Right lobe of liver (tissue), 6 donors: ENCODE results near the gene TRA2B. TPM values are rescaled to one million over a fixed set of nuclear protein-coding genes. Genes with fewer than 3 reads are reported as not detected.
A peak's percentile ranks its signal among the peaks of the same experiment; 100 is the strongest.

Experiments
- ATAC-seq, 4 donors: fragments of 200-7000 bp; cut with Tn5 transposase; one replicate each; pipeline ENCODE4 v1.9.1; 2020; ENCODE audit warnings: mild to moderate bottlenecking in 4 of 4, moderate library complexity in 4 of 4
- DNase-seq, 3 donors: peaks; one replicate each; pipeline ENCODE4 v3.0.0-alpha.2; 2020
- H3K27ac ChIP-seq, 3 donors: fragments of 200-600 bp; one replicate each; pipeline ENCODE4 v1.8.0; 2022
- H3K27me3 ChIP-seq, 2 donors: fragments of 200-600 bp; one replicate each; pipeline ENCODE4 v1.8.0; 2022
- H3K36me3 ChIP-seq, 4 donors: fragments of 200-600 bp; sonication (generic) in 1 of 4; one replicate each; pipeline versions ENCODE4 v1.5.1 to v1.8.0; 2017 to 2022; ENCODE audit warnings: control low read depth in 1 of 4
- H3K4me1 ChIP-seq, 4 donors: fragments of 200-600 bp; sonication (generic) in 1 of 4; one replicate each; pipeline versions ENCODE4 v1.5.1 to v1.8.0; 2017 to 2022; ENCODE audit warnings: control low read depth in 1 of 4
- H3K4me3 ChIP-seq, 3 donors: fragments of 200-600 bp; one replicate each; pipeline ENCODE4 v1.8.0; 2022
- H3K9me3 ChIP-seq, 4 donors: fragments of 200-600 bp; sonication (generic) in 1 of 4; one replicate each; pipeline versions ENCODE4 v1.5.1 to v1.8.0; 2017 to 2022; ENCODE audit warnings: control low read depth in 1 of 4
- CTCF ChIP-seq, 4 donors: fragments of 200-600 bp in 3 of 4; fragments of 450-650 bp in 1 of 4; IDR thresholded peaks; one replicate each; pipeline versions ENCODE4 v1.5.1 to v1.8.0; 2016 to 2022; ENCODE audit warnings: antibody characterized with exemption in 4 of 4, mild to moderate bottlenecking in 2 of 4
- POLR2A ChIP-seq: fragments of 450-650 bp; IDR thresholded peaks from one replicate; pipeline ENCODE4 v1.6.1; 2017; ENCODE audit warnings: antibody characterized with exemption, mild to moderate bottlenecking
- WGBS: methylation state at CpG from one replicate; pipeline ENCODE4 v1.1.6; 2018; ENCODE audit warnings: low coverage, low lambda C conversion rate; ENCODE audit not compliant: insufficient coverage; ENCODE audit errors: missing lambda C conversion rate; 5-methylcytosine and 5-hydroxymethylcytosine counted together
- intact Hi-C, 2 donors: fragments of 100-400 bp; cut with DNase I; formaldehyde crosslinking; loops; one replicate each; pipeline versions ENCODE4 v1.11.2 to v1.14.1; 2022
- total RNA-seq, 6 experiments: library from RNA; depleted of rRNA in 2 of 6; stranded (reverse); fragments of >200 nt in 2 of 6; fragmentation: NEBNext Ultra II Directional in 3 of 6; extraction: Animal tissue kit (Norgen Biotek cat#: 25700) in 3 of 6; gene quantifications; one replicate each; pipeline versions ENCODE4 v1.1.0 to v1.2.4, GENCODE V29; 2016 to 2023
- donor health status: DM: no; HTN: yes; CAD: no.
- donor health status: DM: no; HTN: no; CAD: no.
- donor health status: DM: no; HTN: no; CAD: no.
- donor health status: DM: no; HTN: yes; CAD: no.
- donor health status: DM: no; HTN: yes; CAD: no.

Gene TRA2B
- total RNA-seq, 6 experiments from 2014 or later = 31.0 to 68.5 (median 49.6) TPM

GRCh38 chr3:185959609-185960521, 22.1 kb upstream of the TRA2B start:
- Histone ChIP-seq H3K9me3 (no peaks in the 10 kb centered on the region), H3K27ac (peak overlapping the region in 1 of 3 donors; percentile 14), H3K27me3 (no peaks in the 10 kb centered on the region), H3K4me1 (peaks cover 0 to 5% (median 0%) of the 10 kb centered on the region in 4 donors), H3K4me3 (no peak overlapping the region), H3K36me3 (no peaks in the 10 kb centered on the region)
- TF ChIP-seq POLR2A (no peak), CTCF (IDR thresholded peaks at IDR 0.05) (no peak)
- intact Hi-C loops = no loop called here
- ATAC-seq = peak in 3 of 4 donors; percentile 42 to 73 (median 51)
- WGBS = 49% methylated on average over 5 of the region's 5 CpGs
- no peak for DNase-seq

GRCh38 chr3:185958626-185959025, 20.8 kb upstream of the TRA2B start:
- intact Hi-C loops = no loop called here
- H3K27me3 ChIP-seq = no peaks in the 10 kb centered on the region
- DNase-seq (no peak), ATAC-seq (no peak)
- H3K36me3 ChIP-seq = no peaks in the 10 kb centered on the region
- no peaks in the 10 kb centered on the region for H3K9me3 ChIP-seq
- WGBS = 54% methylated on average over 2 of the region's 2 CpGs
- H3K4me3 ChIP-seq = no peak overlapping the region
- TF ChIP-seq POLR2A (no peak), CTCF (IDR thresholded peaks at IDR 0.05) (no peak)
- no peak overlapping the region for H3K27ac ChIP-seq
- H3K4me1 ChIP-seq = peaks cover 0 to 5% (median 0%) of the 10 kb centered on the region in 4 donors

- WGBS = 82% methylated on average over 3 of the region's 3 CpGs
- Histone ChIP-seq H3K36me3 (no peaks in the 10 kb centered on the region), H3K9me3 (no peaks in the 10 kb centered on the region), H3K4me1 (peaks cover 0 to 12% (median 0%) of the 10 kb centered on the region in 4 donors), H3K27ac (no peak overlapping the region), H3K4me3 (no peak overlapping the region), H3K27me3 (no peaks in the 10 kb centered on the region)
- DNase-seq (no peak), ATAC-seq (no peak)
- TF ChIP-seq POLR2A = no peak
- TF ChIP-seq CTCF (IDR thresholded peaks at IDR 0.05) = no peak
- intact Hi-C loops = no loop called here
Measured at GRCh38 chr3:185956244-185956643, 18.4 kb upstream of the TRA2B start.

GRCh38 chr3:185954366-185954723, 16.5 kb upstream of the TRA2B start:
- no peak for ATAC-seq
- H3K27me3 ChIP-seq = no peaks in the 10 kb centered on the region
- H3K36me3 ChIP-seq = no peaks in the 10 kb centered on the region
- H3K4me3 ChIP-seq = no peak overlapping the region
- H3K4me1 ChIP-seq = peaks cover 0 to 7% (median 0%) of the 10 kb centered on the region in 4 donors
- H3K9me3 ChIP-seq = no peaks in the 10 kb centered on the region
- no peak for DNase-seq
- 68% methylated on average over 3 of the region's 3 CpGs for WGBS
- intact Hi-C loops = no loop called here
- no peak overlapping the region for H3K27ac ChIP-seq
- no peak for TF ChIP-seq POLR2A
- TF ChIP-seq CTCF (IDR thresholded peaks at IDR 0.05) = no peak
